GM12891 (cell line): Measurements from ENCODE around the gene CHST1.

Experiments
- PAX5 ChIP-seq: IDR thresholded peaks from 2 replicates; pipeline ENCODE4 v1.6.1; 2011; ENCODE audit warnings: low read length, moderate library complexity, mild to moderate bottlenecking; ENCODE audit not compliant: insufficient read depth, severe bottlenecking
- POLR2AphosphoS5 ChIP-seq: IDR thresholded peaks from 2 replicates; pipeline ENCODE4 v1.6.1; 2011; ENCODE audit warnings: low read depth, low read length, control low read depth
- TAF1 ChIP-seq: IDR thresholded peaks from 2 replicates; pipeline ENCODE4 v1.6.1; 2011; ENCODE audit warnings: low read depth, low read length, control low read depth

GRCh38 chr11:45615182-45615792, 50.1 kb downstream of the CHST1 start:
- TF ChIP-seq PAX5 (no peak), POLR2AphosphoS5 (no peak), TAF1 (no peak)
